Sigmoid colon (tissue), 7 donors: ENCODE data around the gene PTPN11. TPM values are rescaled to one million over a fixed set of nuclear protein-coding genes. Genes with fewer than 3 reads are reported as not detected.

Experiments used
- DNase-seq: peaks from one replicate; pipeline ENCODE4 v3.0.0-alpha.2; 2019
- H3K27ac ChIP-seq, 4 donors: fragments of 200-600 bp; sonication (generic); one replicate each; pipeline ENCODE4 v1.5.1; 2016 to 2019; ENCODE audit warnings: mild to moderate bottlenecking in 1 of 4
- H3K27me3 ChIP-seq, 3 donors: fragments of 200-600 bp; sonication (generic); one replicate each; pipeline ENCODE4 v1.5.1; 2019; ENCODE audit warnings: mild to moderate bottlenecking in 1 of 3
- H3K36me3 ChIP-seq, 4 donors: fragments of 200-600 bp; sonication (generic); one replicate each; pipeline ENCODE4 v1.5.1; 2016 to 2019
- H3K4me1 ChIP-seq, 4 donors: fragments of 200-600 bp; sonication (generic); one replicate each; pipeline ENCODE4 v1.5.1; 2017 to 2019
- H3K4me3 ChIP-seq, 4 donors: fragments of 200-600 bp; sonication (generic); one replicate each; pipeline ENCODE4 v1.5.1; 2017 to 2019; ENCODE audit warnings: mild to moderate bottlenecking in 2 of 4, moderate library complexity in 1 of 4
- H3K9me3 ChIP-seq, 4 donors: fragments of 200-600 bp in 3 of 4; sonication (generic) in 3 of 4; one replicate each; pipeline versions ENCODE4 v1.5.1 to v1.6.1; 2013 to 2019
- EP300 ChIP-seq, 4 donors: sonication (generic); formaldehyde crosslinking; IDR thresholded peaks; one replicate each; pipeline ENCODE4 v1.6.1; 2017; ENCODE audit warnings: antibody characterized with exemption in 4 of 4
- POLR2A ChIP-seq, 2 donors: fragments of 450-650 bp; IDR thresholded peaks; one replicate each; pipeline ENCODE4 v1.6.1; 2016; ENCODE audit warnings: antibody characterized with exemption in 2 of 2, mild to moderate bottlenecking in 2 of 2, moderate library complexity in 2 of 2
- POLR2AphosphoS5 ChIP-seq, 4 donors: sonication (generic); formaldehyde crosslinking; IDR thresholded peaks; one replicate each; pipeline ENCODE4 v1.6.1; 2017; ENCODE audit warnings: antibody characterized with exemption in 4 of 4
- WGBS, 2 donors: extraction: QIAGEN DNeasy Blood & Tissue Kit; methylation state at CpG; one replicate each; pipeline ENCODE4 v1.1.7; 2013; 5-methylcytosine and 5-hydroxymethylcytosine counted together
- intact Hi-C: fragments of 100-400 bp; cut with DNase I; formaldehyde crosslinking; loops from one replicate; pipeline ENCODE4 v1.15.1; 2023
- polyA plus RNA-seq, 3 donors: library from polyadenylated mRNA; stranded (reverse); fragments of 200-250 nt; gene quantifications; one replicate each; pipeline ENCODE4 v1.2.3, GENCODE V29; 2013
- total RNA-seq, 4 donors: library from RNA; depleted of rRNA; stranded (reverse); fragments of >200 nt; gene quantifications; one replicate each; pipeline ENCODE4 v1.1.0, GENCODE V29; 2016
- TF ChIP-seq, protein P1 (sequence below), 4 experiments: fragments of 450-650 bp in 3 of 4; fragments of 200-600 bp in 1 of 4; IDR thresholded peaks; one replicate each; pipeline ENCODE4 v1.5.1; 2016 to 2019; ENCODE audit warnings: antibody characterized with exemption in 4 of 4, mild to moderate bottlenecking in 3 of 4, moderate library complexity in 2 of 4
- donor health status: healthy with polysubstance abuse.
- donor health status: Bipolar disorder and iron deficiency.
- donor health status: healthy.

The PTPN11 gene
- total and polyA plus RNA-seq, 7 donors = 30.3 to 111 (median 81.6) TPM

DNA sequence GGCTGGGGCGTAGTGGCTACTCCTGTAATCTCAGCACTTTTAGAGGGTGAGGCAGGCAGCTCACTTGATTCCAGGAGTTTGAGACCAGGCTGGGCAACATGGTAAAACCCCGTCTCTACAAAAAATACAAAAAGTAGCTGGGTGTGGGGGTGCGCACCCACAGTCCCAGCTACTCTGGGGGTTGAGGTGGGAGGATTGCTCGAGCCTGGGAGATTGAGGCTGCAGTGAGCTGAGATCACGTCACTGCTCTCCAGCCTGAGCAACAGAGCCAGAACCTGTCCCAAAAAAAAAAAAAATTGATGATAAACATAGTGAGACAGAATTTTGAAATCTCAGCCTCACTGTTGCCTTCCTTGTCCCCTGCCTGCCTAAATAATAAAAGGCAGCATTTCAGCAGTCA is 40.0 kb downstream of the PTPN11 start:
- no peak overlapping the region for H3K27ac ChIP-seq
- H3K9me3 ChIP-seq = no peaks in the 10 kb centered on the region
- no peaks in the 10 kb centered on the region for H3K27me3 ChIP-seq
- peaks cover 0 to 59% (median 25%) of the 10 kb centered on the region in 4 donors for H3K36me3 ChIP-seq
- DNase-seq = no peak
- TF ChIP-seq EP300 (IDR thresholded peaks at IDR 0.05) (no peak), POLR2AphosphoS5 (IDR thresholded peaks at IDR 0.05) (no peak), POLR2A (IDR thresholded peaks at IDR 0.05) (no peak)
- TF ChIP-seq, protein P1, sequence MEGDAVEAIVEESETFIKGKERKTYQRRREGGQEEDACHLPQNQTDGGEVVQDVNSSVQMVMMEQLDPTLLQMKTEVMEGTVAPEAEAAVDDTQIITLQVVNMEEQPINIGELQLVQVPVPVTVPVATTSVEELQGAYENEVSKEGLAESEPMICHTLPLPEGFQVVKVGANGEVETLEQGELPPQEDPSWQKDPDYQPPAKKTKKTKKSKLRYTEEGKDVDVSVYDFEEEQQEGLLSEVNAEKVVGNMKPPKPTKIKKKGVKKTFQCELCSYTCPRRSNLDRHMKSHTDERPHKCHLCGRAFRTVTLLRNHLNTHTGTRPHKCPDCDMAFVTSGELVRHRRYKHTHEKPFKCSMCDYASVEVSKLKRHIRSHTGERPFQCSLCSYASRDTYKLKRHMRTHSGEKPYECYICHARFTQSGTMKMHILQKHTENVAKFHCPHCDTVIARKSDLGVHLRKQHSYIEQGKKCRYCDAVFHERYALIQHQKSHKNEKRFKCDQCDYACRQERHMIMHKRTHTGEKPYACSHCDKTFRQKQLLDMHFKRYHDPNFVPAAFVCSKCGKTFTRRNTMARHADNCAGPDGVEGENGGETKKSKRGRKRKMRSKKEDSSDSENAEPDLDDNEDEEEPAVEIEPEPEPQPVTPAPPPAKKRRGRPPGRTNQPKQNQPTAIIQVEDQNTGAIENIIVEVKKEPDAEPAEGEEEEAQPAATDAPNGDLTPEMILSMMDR (IDR thresholded peaks at IDR 0.05) = no peak
- H3K4me1 ChIP-seq = no peaks in the 10 kb centered on the region
- H3K4me3 ChIP-seq = no peak overlapping the region
- 95 to 96% methylated on average over 5 of the region's 5 CpGs for WGBS, 2 donors
- intact Hi-C loops = no loop called here

DNA sequence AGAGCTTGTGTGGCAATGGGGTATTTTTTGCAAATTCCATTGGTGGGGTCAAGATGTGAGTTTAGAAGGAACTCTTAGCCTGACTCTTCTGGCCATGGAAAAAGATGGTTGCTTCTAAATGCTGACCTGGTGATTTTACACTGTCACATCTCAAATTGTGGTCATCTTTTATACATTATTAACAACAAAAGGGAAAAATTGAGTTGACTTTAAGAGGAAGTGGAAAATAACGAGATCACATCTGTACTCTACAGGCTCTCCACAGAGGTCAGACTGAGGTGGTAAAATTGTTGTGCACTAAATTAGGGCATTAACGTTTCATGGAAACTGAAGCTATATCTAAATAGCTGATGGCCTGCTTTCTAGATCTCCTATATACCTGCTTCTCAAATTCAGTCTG is 44.7 kb downstream of the PTPN11 start:
- no peak overlapping the region for H3K4me3 ChIP-seq
- intact Hi-C loops = no loop called here

DNA sequence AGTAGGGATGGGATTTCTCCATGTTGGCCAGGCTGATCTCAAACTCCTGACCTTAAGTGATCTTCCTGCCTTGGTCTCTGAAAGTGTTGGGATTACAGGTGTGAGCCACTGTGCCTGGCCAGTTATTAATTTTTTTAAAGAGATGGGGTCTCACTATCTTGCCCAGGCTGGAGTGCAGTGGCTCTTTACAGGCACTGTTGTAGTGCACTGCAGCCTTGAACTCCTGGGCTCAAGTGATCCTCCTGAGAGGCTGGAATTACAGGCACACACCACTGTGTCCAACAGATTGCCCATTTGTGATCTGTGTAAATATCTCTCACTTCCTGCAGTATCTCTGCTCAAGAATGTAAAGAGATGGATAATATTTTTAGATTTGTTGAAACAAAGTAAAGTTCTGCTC is 45.9 kb downstream of the PTPN11 start:
- no peaks in the 10 kb centered on the region for H3K9me3 ChIP-seq
- H3K27me3 ChIP-seq = no peaks in the 10 kb centered on the region
- H3K27ac ChIP-seq = no peak overlapping the region
- DNase-seq = no peak
- no peak for TF ChIP-seq EP300 (IDR thresholded peaks at IDR 0.05)
- no peak for TF ChIP-seq POLR2A (IDR thresholded peaks at IDR 0.05)
- no peak for TF ChIP-seq POLR2AphosphoS5 (IDR thresholded peaks at IDR 0.05)
- TF ChIP-seq, protein P1 (IDR thresholded peaks at IDR 0.05) = no peak
- intact Hi-C loops = no loop called here
- H3K4me3 ChIP-seq = no peak overlapping the region
- H3K36me3 ChIP-seq = peaks cover 0 to 8% (median 0%) of the 10 kb centered on the region in 4 donors
- H3K4me1 ChIP-seq = no peaks in the 10 kb centered on the region

More for the DNA sequence above, 44.7 kb downstream of the PTPN11 start:
- peaks cover 0 to 16% (median 1%) of the 10 kb centered on the region in 4 donors for H3K36me3 ChIP-seq
- no peak overlapping the region for H3K27ac ChIP-seq
- 51 to 72% methylated on average over 2 of the region's 2 CpGs for WGBS, 2 donors
- H3K27me3 ChIP-seq = no peaks in the 10 kb centered on the region
- TF ChIP-seq POLR2A (IDR thresholded peaks at IDR 0.05) (no peak), EP300 (IDR thresholded peaks at IDR 0.05) (no peak), POLR2AphosphoS5 (IDR thresholded peaks at IDR 0.05) (no peak)
- TF ChIP-seq, protein P1 (IDR thresholded peaks at IDR 0.05) = no peak
- H3K4me1 ChIP-seq = no peaks in the 10 kb centered on the region
- DNase-seq = no peak
- H3K9me3 ChIP-seq = no peaks in the 10 kb centered on the region

DNA sequence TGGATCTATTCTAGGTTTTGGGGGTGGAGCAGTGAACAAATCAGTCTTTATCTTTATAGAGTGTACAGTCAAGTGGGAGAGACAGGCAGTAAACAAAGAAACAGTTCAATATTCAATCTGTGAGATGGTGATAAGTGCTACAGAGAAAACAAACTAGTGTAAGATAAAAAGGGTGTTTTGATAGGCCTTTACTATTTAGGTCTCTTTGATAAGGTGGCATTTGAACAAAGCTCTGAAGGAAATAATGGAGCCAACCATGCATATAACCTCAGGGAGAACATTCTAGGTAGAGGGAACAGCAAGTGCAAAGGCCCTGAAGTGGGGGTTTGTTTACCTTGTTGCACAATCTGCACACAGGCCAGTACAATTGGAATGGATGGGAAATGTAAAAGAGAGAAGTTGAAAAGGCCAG is 47.3 kb downstream of the PTPN11 start:
- Histone ChIP-seq H3K4me3 (no peak overlapping the region), H3K4me1 (peaks cover 0 to 8% (median 0%) of the 10 kb centered on the region in 4 donors), H3K27ac (no peak overlapping the region), H3K27me3 (no peaks in the 10 kb centered on the region), H3K9me3 (no peaks in the 10 kb centered on the region), H3K36me3 (peaks cover 0 to 4% (median 0%) of the 10 kb centered on the region in 4 donors)
- DNase-seq = no peak
- intact Hi-C loops = no loop called here
- TF ChIP-seq POLR2A (IDR thresholded peaks at IDR 0.05) (no peak), EP300 (IDR thresholded peaks at IDR 0.05) (no peak), POLR2AphosphoS5 (IDR thresholded peaks at IDR 0.05) (no peak)
- TF ChIP-seq, protein P1 (IDR thresholded peaks at IDR 0.05) = no peak

DNA sequence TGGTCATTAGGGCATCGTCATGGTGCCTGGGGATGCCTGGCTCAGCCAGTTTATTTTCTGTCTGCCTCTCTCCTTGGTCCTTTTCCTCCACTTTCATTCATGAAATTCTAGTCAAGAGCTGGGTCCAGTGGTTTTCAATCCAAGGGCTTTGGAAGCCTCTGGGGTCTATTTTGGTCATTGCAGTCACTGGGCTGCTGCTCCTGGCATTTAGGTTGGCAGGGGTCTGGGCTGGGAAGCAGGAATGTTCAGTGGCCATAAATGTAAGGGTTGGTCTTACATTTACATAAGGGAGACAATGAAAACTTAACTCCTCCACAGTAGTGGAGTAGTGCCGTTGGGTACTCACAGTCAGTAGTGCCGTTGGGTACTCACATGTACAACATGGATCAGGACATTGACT is 48.1 kb downstream of the PTPN11 start:
- Histone ChIP-seq H3K36me3 (peaks cover 0 to 4% (median 0%) of the 10 kb centered on the region in 4 donors), H3K9me3 (no peaks in the 10 kb centered on the region), H3K4me1 (peaks cover 0 to 11% (median 0%) of the 10 kb centered on the region in 4 donors), H3K4me3 (no peak overlapping the region), H3K27ac (no peak overlapping the region), H3K27me3 (no peaks in the 10 kb centered on the region)
- intact Hi-C loops = no loop called here
- TF ChIP-seq POLR2A (IDR thresholded peaks at IDR 0.05) (no peak), EP300 (IDR thresholded peaks at IDR 0.05) (no peak), POLR2AphosphoS5 (IDR thresholded peaks at IDR 0.05) (no peak)
- TF ChIP-seq, protein P1 (IDR thresholded peaks at IDR 0.05) = no peak
- no peak for DNase-seq
- WGBS, 2 donors = 90 to 98% methylated on average over 3 of the region's 3 CpGs
